ENCODE data around the gene ATRN.

ATRN gene

DNA sequence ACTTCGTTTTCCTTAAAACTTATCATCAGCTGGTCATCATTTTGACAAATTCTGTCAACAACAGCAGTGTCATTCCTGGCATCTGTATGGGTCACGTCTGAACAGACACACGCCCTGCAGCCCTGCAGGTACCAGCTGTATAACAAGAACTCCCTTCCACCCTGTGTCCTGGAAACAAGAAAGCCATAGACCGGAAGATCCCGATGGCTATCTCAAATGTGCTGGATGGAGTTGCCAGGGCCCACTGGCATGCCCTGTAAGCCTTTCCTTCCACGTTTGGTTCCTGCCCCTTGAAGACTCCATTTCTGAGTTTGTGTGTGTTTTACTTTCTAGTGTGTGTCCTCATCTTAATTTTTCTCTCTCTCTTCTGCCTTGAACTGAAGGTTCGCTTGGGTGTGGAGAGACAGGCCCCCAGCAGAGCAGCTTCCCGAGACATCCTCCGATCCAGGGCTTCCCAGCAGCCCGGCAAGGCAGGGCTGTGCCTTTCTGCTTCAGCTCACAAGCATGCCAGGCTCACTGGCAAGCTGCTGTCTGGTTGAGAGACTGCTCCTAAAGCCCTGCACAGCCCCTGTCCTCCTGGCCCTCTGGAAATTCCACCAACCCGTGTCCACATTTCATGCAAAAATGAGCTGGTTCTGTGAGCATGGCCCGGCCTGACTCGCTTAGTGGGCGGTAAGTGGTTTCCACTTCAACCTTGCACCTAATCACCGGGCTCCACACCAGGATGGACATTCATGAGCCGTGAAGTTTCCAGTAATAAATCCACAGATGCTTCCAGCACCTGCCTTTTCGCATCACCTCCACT is 183.7 kb downstream of the ATRN start:
- DNase-seq (ENCODE audit: low read depth in 2 of 2, low spot score in 1 of 2): no peak

- DNase-seq (ENCODE audit: low read depth in 2 of 2, low spot score in 1 of 2): no peak
Measured at GRCh38 chr20:3655131-3655405, 184.2 kb downstream of the ATRN start.

DNA sequence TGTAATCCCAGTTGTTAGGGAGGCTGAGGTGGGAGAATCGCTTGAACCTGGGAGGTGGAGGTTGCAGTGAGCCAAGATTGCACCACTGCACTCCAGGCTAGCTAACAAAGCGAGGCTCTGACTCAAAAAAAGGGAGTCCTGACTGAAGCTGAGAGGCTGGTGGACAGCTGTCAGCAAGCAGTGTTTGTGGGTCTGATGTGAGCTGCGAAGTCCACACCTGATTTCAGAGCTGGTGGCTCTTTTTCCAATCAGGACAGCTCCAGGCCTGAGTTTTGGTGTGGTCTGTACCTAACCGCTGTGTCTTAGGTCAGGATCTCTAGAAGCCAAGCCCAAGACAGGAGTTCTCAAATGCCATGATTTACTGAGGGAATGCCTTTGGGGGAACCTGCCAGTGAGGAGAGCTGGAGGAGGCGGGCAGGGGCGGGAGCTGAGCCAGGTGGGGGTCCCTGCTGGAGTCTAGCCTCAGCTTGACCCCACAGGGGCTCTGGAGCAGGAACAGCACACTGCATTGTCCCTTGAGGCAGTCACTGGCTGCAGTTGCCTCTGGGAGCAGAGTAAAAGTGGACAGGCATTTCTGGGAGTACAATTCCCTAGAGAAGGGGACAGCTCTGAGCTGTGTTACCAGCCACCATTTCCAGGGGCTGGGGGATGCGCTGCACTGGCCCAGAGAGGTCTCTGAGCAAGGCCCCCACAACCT is 187.3 kb downstream of the ATRN start:
- DNase-seq (ENCODE audit: low read depth in 2 of 2, low spot score in 1 of 2): no peak

DNA sequence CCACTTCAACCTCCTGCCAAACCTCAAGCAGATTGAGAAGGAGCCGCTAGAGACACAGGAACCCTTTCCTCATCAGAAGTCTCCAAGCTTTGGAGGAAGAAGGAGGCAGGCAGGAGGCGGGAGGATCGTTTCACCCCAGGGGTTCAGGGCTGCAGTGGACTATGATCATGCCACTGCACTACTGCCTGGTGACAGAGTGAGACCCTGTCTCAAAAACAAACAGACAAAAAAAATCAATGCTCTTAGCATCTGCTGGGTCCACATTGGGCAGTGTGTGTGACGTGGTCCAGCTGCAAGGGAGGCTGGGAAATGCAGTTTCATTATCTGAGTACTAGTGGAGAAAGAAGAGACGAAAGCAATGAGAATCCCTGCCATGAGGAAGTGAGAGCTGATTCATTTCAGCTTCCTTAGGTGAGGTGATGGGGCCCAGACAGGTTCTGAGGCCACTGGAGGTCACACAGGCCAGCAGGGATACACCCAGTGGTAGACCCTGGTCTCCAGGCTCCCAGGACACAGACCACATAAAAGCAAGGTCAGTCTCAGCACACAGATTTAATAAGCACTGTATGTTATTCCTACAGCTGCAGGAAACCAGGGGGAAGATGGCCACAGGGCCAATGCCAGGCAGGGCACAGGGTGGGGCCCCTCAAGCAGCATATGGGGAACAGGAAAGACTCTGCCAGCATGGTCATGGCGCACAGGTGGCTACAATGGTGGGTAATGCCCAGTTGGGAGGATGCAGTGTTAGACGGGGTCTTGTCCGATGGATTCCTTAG is 188.1 kb downstream of the ATRN start:
- no peak for DNase-seq (ENCODE audit: low read depth in 2 of 2, low spot score in 1 of 2)

DNA sequence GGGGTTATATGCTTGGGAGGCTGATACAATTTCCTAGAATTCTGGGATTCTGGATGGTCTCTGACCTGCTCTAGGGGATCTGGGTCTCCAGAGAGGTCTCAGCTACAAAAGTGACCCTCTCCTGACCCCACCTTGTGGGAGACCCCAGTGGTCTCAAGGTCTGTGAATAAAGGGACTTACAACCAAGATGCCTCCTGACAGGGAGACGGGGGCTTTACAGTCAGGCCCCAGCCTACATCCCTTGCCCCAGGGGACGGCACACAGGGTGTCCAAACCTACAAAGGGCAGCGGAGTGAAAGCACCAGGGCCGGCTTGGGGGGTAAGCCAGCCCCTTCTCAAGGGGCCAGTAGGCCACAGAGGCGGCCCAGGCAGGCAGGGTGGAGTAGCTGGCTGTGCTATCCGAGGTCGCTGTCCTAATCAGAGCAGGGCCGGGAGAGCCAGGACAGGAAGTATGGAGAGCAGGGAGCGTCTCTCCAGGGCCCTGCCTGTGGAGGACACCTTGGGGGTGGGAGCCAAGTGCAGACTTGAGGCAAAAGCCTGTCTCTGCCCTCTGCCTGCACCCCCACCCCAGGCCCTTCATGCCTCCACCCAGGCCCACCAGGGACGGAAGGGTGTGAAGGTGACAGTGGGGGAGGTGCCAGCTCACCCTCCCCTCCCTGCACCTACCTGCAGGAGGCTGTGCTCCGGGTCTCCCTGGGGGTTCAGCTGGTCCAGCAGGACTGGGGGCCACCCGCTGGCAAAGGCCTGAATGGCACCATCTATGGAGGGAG is 188.9 kb downstream of the ATRN start:
- no peak for DNase-seq (ENCODE audit: low read depth in 2 of 2, low spot score in 1 of 2)

GRCh38 chr20:3660262-3661059 is 189.6 kb downstream of the ATRN start:
- DNase-seq (ENCODE audit: low read depth in 2 of 2, low spot score in 1 of 2): no peak

GRCh38 chr20:3661060-3661813 is 190.4 kb downstream of the ATRN start:
- DNase-seq (ENCODE audit: low read depth in 2 of 2, low spot score in 1 of 2): no peak

- DNase-seq (ENCODE audit: low read depth in 2 of 2, low spot score in 1 of 2): no peak
Measured at GRCh38 chr20:3661814-3662665, 191.2 kb downstream of the ATRN start.

- no peak for DNase-seq (ENCODE audit: low read depth in 2 of 2, low spot score in 1 of 2)
Measured at GRCh38 chr20:3663031-3663701, 192.3 kb downstream of the ATRN start, which contains the start of gene GFRA4. GFRA4 (minus strand) TSS chr20:3663399; CDS start chr20:3663399, 0 bp downstream.

DNA sequence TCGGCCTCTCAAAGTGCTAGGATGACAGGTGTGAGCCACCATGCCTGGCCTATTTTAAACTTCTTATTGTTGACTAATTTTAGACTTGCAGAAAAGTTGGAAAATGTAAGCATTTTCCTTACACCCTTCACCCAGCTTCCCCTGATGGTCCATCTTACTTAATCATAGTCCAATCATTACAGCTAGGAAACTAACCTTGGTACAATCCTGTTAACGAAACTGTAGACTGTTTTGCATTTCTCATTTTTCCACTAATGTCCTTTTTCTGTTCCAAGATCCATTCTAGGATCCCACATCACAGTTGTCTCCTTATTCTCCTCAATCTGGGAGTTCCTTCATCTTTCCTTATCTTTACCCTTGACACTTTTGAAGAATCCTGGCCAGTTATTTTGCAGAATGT is 193.0 kb downstream of the ATRN start:
- no peak for DNase-seq (ENCODE audit: low read depth in 2 of 2, low spot score in 1 of 2)

DNA sequence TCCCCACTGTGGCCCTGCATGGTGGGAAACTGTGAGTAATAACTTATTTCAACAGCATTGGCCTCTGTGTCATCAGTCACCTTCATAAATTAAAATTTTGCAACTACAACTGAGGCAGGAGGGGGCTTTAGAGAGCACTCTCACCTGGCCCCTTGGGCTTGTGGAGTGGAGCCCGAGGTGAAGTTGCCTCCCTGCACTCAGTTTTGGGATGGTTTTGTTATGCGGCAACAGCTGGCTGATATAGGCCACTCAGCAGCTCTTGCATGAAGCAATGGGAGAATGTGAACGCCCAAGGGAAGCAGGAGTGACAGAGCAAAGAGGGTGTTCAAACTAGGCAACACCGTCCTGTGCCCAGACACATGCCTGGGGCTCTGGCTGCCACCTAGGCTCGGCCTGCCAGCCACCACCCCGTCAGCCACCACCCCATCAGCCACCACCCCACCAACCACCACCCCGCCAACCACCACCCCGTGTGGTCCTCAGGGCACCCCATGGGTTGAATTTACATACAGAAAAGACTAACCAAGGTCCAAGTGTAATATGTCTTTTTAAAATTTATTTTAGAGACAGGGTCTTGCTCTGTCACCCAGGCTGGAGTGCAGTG is 196.7 kb downstream of the ATRN start:
- no peak for DNase-seq (ENCODE audit: low read depth in 2 of 2, low spot score in 1 of 2)

GRCh38 chr20:3669710-3670367 is 199.0 kb downstream of the ATRN start:
- no peak for DNase-seq (ENCODE audit: low read depth in 2 of 2, low spot score in 1 of 2)

GRCh38 chr20:3670511-3670910 is 199.7 kb downstream of the ATRN start:
- DNase-seq (ENCODE audit: low read depth in 2 of 2, low spot score in 1 of 2): no peak

DNA sequence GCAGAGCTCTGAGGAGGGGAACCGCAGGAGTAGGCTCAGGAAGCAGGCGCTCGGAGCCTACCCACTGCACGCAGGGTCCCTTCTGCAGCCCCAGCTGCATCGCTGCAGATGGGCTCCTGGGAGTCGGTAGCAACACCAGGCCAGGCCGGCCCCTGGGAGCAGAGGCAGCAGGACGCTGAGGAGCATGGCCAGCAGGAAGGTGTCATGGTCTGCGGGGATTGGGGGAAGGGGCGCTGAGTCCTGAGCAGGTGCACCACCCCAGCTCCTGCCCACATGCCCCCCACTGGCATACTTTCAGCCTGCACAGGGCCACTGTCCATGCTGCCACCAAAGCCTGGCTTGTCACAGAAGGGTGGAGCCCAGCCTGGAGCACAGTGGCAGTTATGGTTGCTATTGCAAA is 200.1 kb downstream of the ATRN start:
- DNase-seq (ENCODE audit: low read depth in 2 of 2, low spot score in 1 of 2): no peak

- DNase-seq (ENCODE audit: low read depth in 2 of 2, low spot score in 1 of 2): no peak
Measured at GRCh38 chr20:3671986-3672546, 201.2 kb downstream of the ATRN start.

DNA sequence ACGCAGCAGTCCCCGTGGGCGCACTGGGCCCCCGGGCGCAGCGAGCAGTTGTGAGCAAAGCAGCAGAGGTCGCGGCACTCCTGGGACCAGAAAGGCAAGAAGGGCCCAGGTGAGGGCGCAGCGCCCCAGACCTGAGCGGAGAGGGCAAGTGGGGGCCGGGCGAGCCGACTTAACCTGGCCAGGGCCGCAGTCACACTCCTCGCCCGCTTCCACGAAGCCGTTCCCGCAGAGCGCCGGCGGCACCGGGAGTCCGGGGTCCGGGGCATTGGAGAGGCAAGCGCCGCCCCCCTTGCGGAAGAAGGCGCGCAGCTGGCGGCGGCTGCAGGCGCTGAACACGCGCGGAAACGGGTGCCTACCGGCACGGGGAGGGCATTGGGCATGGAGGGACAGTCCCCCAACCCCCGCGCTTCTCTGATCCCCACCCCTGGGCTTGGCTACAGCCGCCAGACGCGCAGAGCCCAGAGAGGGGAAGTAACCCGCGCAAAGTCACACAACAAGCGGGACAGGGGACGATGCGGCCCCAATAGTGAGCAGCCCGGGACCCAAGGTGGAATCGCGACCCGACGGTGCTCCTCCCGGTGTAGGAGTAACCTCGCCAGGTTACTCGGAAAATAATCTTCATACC is 201.8 kb downstream of the ATRN start:
- no peak for DNase-seq (ENCODE audit: low read depth in 2 of 2, low spot score in 1 of 2)

All from stimulated activated CD8-positive, alpha-beta memory T cell treated with anti-CD3 and anti-CD28 coated beads, Interleukin-4, amount 100 ng/mL, for 1 hour (primary cell).